DMS79 treated with DMSO at 0.1 percent for 48 hours (cell line): ENCODE data around the gene PGAM5.

Source experiments
- DNase-seq: peaks from one replicate; lab custom pipeline; 2025; lab: John Stamatoyannopoulos, UW

Gene PGAM5

DNA sequence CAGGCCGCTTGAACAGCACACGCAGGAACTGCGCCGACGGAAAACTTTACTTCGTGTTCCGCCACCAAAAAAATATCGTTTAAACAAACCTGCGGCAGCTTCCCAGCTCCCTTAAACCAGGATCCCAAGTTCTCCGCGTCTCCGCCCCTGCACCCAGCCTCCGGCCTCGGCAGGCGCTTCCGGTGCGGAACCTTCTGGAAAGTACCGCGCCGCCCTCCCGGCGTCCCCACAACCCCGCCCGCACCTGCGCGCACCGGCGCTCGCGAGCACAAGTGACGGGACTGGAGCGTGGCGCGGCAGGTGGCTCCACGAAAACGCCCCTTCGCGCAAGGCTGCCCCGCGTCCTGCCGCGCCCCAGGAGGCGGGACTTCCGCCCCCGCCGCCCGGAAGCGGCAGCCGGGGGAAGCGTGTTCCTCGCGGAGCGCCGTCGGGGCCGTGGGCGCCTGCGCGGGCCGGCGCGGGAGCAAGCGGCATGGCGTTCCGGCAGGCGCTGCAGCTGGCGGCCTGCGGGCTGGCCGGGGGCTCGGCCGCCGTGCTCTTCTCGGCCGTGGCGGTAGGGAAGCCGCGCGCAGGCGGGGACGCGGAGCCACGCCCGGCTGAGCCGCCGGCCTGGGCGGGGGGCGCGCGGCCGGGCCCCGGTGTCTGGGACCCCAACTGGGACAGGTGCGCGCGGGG lies at the start of gene PGAM5:
PGAM5 (plus strand) TSS at position 438 of the 675 bp plus-strand sequence; CDS start at position 473, 35 bp downstream.
- DNase-seq = peak; percentile 73

GRCh38 chr12:132660996-132661395 lies 49.6 kb upstream of the PGAM5 start:
- DNase-seq = no peak

- no peak for DNase-seq
These were observed 48.7 kb upstream of the PGAM5 start for GRCh38 chr12:132661972-132662371.

- DNase-seq = no peak
These were observed 47.5 kb upstream of the PGAM5 start for GRCh38 chr12:132662901-132663755.

DNA sequence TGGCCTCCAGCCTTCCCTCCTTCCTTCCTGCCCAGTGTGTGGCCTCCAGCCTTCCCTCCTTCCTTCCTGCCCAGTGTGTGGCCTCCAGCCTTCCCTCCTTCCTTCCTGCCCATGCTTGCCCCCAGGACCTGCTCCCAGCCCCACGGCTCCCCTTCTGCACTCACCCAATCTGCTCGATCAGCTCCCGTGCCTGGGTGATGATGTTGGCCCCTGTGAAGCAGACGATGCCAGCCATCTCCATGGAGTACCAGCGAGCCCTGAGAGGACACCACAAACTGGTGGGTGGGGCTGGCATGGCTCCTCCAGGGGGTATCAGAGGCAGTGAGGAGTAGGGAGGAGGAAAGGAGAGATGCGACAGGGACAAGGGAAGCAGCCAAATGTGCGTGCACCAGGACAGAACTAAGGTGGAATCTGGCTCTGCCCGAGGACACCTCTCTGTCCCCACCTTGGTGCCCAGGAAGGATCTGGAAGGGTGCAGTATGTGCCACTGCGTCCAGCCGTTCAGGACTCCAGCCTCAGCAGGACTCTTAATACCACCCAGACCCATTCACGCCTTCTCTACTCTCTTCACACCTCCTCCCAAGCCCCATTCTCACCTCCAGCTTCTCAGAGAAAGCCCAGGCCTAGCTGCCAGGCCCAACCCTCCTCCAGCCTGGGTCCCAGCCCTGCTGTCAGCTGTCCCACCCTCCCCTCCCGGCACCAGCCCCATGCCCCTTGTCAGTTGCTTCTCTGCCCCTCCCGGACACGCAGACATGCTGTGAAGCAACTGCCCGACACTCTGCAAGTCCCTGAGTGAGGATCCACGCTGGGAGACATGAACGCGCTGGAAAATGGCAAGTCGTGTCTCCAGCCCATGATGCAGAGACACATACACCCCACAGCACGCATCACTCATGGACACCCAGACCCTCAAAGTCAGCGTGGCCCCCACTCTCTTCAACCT lies 46.2 kb upstream of the PGAM5 start:
- DNase-seq = no peak

- no peak for DNase-seq
These were observed 45.5 kb upstream of the PGAM5 start for GRCh38 chr12:132665149-132665491.

DNA sequence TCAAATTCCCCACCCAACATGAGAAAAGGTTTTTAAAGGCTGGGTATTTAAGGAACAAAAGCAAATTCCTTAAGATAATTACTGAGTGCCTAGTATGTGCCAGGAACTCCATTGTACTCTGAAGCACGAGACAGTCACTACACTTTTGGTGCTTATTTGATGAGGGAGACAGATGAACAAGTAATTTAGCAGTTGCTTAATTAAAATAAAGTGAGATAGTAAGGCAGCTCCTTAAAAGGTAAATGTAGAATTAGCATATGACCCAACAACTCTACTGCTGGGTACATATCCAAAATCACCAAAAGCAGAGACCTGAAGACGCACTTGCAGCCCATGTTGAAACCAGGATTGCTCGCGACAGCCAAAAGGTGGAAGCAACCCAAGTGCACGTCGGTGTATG lies 44.8 kb upstream of the PGAM5 start:
- no peak for DNase-seq

DNA sequence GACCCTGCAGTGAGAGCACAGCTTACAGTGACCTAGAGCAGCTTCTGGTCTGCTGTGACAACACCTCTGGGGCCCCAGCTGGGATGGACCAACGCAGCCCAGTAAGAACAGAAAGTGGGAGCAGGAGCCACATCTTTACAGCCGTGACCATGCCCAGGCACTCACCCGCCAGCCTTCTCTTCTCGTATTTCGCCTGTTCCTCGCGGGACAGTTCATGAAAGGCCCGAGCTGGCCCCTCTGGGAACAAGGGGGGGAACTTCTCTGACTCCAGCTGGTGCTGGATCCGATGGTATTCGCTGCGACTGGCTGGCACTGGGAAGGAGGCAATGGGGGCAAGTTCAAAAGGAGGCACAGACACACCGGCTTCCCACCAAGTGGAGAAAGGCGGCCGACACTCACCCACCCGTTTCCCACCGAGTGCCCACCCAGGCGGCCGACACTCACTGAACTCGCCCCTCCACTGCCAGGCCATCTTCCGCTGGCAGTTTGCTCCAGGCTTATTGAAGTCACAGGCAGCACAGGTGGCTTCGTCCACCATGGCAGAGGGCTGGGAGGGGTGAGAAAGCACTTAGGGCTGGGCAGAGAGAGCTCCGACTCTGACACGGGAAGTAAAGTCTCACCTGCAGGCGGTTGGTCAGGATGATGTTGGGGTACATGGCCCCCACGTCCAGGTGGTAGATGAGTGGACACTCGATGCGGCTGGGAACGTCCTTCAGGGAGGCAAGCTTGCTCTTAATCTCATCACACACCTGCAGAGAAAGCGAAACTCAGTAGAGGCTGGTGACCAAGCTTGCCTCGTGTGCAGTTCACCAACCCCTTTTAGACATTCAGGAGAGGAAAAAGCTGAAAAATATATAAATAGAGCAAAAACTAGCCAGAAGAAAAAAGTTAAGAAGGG lies 42.2 kb upstream of the PGAM5 start:
- no peak for DNase-seq

DNA sequence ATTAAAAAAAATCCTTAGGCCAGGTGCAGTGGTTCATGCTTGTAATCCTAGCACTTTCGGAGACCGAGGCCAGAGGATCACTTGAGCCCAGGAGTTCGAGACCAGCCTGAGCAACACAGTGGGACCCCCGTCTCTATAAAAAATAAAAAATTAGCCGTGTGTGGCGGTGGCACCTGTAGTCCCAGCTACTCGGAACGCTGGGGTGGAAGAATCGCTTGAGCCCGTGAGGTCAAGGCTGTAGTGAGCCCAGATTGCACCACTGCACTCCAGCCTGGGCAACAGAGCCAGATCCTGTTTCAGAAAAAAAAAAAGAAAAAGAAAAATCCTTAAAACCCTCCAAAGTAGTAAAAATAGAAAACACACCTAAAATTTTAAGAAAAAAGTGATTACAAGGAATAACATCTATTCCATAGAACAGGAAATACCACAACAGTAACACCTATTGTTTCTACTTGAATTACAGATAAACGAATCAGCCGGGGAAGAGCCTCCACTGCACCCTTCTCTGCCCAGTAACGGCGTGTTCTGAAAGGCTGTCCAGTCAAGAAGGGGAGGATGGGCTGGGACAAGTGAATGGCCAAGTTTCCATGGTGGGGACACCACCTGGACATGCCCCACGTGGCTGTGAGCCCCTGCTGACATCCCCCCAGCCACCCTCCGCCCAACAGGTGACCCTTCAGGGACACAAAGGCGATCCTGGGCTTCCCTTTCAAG lies 41.3 kb upstream of the PGAM5 start:
- no peak for DNase-seq

DNA sequence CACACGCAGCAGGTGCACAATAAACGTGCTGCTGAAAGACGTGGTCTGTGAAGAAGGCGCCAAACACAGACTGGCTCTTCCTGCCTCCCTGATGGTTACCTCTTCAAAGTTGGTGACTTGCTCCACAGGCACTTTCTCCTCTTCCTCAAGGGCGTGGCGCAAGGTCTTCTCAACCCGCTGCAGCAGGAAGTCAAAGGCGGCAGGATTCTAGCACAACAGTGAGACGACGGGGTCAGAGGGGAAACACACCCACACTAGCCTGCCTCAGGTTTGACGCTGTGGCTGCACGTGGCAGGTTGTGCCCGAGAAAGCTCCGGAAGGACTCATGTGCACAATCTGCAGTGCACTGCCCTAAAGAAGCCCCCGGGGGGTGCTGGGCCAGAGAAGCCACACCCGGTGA lies 38.5 kb upstream of the PGAM5 start:
- DNase-seq = no peak

DNA sequence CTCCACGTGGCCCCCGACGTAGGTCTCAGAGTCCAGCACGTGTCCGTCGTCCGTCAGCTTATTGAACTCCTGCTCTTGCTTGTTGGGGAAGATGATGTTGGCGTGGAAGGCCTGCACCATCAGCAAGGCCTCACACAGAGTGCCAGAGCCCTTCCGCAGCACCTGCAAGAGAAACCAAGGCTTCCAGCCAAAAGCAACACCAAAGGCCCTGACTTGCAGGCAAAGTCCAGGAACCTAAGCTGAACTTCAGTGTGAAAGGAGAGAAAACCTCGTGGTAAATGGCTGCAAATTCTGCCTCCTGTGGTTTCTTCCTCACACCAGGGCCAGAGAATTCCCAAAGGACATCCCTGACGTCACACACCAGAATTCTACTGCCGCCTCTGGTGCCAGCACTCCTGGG lies 38.0 kb upstream of the PGAM5 start:
- DNase-seq = no peak

GRCh38 chr12:132673288-132674179 lies 37.1 kb upstream of the PGAM5 start:
- no peak for DNase-seq

GRCh38 chr12:132674561-132674960 lies 36.1 kb upstream of the PGAM5 start:
- DNase-seq = no peak

GRCh38 chr12:132675757-132676432 lies 34.7 kb upstream of the PGAM5 start:
- no peak for DNase-seq

DNA sequence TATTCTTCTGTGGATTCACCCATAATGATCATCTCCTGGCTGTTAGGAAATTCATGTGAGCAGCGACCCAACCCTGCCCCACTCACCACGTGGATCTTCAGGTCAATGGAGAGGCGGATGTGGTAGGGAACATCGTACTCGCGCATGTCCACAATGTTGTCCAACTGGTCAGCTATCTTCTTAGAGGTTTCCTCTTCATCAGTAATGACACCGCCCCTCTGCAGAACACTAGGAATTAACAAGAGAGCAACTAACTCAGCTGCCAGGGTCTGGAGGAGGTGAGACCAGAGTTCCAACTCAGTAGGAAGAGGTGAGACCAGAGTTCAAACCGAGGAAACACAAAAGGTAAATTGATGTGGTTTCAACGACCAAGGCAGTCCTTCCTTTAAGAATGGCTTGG lies 33.1 kb upstream of the PGAM5 start:
- no peak for DNase-seq

DNA sequence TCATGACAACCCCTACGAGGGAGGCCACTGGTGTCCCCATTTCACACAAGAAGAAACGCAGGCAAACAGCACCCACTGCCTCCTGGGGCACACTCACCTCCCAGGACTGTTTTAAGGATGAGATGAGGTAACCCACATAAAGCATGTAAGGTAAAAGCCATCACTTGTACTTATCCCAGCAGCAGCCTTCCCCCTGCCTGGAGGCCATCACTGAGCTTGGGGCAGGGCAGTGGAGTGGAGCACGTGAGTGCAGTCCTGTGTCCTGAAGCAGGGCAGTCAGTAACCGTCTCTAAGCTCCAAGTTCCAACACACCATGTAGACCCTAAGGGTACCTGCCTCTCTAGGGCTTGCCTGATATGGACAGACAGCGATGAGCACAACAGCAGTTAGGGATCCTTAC lies 25.2 kb upstream of the PGAM5 start:
- no peak for DNase-seq

GRCh38 chr12:132686825-132687210 lies 23.8 kb upstream of the PGAM5 start:
- DNase-seq = no peak

GRCh38 chr12:132687211-132688164 lies 23.2 kb upstream of the PGAM5 start, which contains the start of the genes POLE and PXMP2:
Gene POLE, minus strand, starts transcription at chr12:132687342. Its CDS starts 27 bp downstream, at chr12:132687315.
Gene PXMP2, plus strand, starts transcription at chr12:132687587. Its CDS starts 84 bp downstream, at chr12:132687671.
- DNase-seq = peak; percentile 93
